Prostate gland (tissue), 2 donors: ENCODE results near the gene JMJD4. TPM values are rescaled to one million over a fixed set of nuclear protein-coding genes. Genes with fewer than 3 reads are reported as not detected.

Experiments used
- DNase-seq: peaks from one replicate; pipeline ENCODE4 v3.0.0-alpha.2; 2019; ENCODE audit warnings: low spot score
- H3K27ac ChIP-seq, 2 donors: fragments of 200-600 bp; sonication (generic); 2 replicates each; pipeline ENCODE4 v1.5.1; 2017 to 2019
- H3K27me3 ChIP-seq: fragments of 200-600 bp; sonication (generic); replicated peaks from 2 replicates; pipeline ENCODE4 v1.5.1; 2019; ENCODE audit not compliant: insufficient read depth
- H3K36me3 ChIP-seq, 2 donors: fragments of 200-600 bp; sonication (generic); 1 replicate in 1 of 2; 2 replicates in 1 of 2; pipeline versions ENCODE4 v1.5.1 to v1.8.1; 2017 to 2019
- H3K4me1 ChIP-seq: fragments of 200-600 bp; sonication (generic); replicated peaks from 2 replicates; pipeline ENCODE4 v1.5.1; 2019
- H3K4me3 ChIP-seq, 2 donors: fragments of 200-600 bp; sonication (generic); 2 replicates each; pipeline ENCODE4 v1.5.1; 2017 to 2019
- H3K9me3 ChIP-seq: fragments of 200-600 bp; sonication (generic); 2 replicates; pipeline ENCODE4 v1.5.1; 2017
- CTCF ChIP-seq, 4 experiments: fragments of 200-600 bp in 2 of 4; fragments of 450-650 bp in 2 of 4; sonication (generic) in 2 of 4; IDR thresholded peaks; 1 replicate in 3 of 4; 2 replicates in 1 of 4; pipeline ENCODE4 v1.5.1; 2016 to 2019; ENCODE audit warnings: antibody characterized with exemption in 4 of 4, mild to moderate bottlenecking in 2 of 4, moderate library complexity in 2 of 4
- POLR2A ChIP-seq: fragments of 450-650 bp; IDR thresholded peaks from one replicate; pipeline ENCODE4 v1.6.1; 2016; ENCODE audit warnings: antibody characterized with exemption, mild to moderate bottlenecking
- POLR2AphosphoS5 ChIP-seq: sonication (generic); formaldehyde crosslinking; IDR thresholded peaks from one replicate; pipeline ENCODE4 v1.6.1; 2017; ENCODE audit warnings: antibody characterized with exemption
- WGBS: methylation state at CpG from one replicate; pipeline ENCODE4 v1.1.5; 2018; 5-methylcytosine and 5-hydroxymethylcytosine counted together
- intact Hi-C: fragments of 100-400 bp; cut with DNase I; formaldehyde crosslinking; loops from one replicate; pipeline ENCODE4 v1.14.2; 2022
- total RNA-seq, 2 donors: library from RNA; depleted of rRNA; stranded (reverse); fragments of >200 nt; gene quantifications; one replicate each; pipeline ENCODE4 v1.1.0, GENCODE V29; 2016

JMJD4 gene
- total RNA-seq, 2 donors from 2014 or later, result 29.8 to 38.3 TPM

GRCh38 chr1:227779685-227780084 is 44.6 kb upstream of the JMJD4 start:
- 91% methylated on average over 7 of the region's 7 CpGs for WGBS
- Histone ChIP-seq H3K9me3 (no peaks in the 10 kb centered on the region), H3K27ac (no peak overlapping the region), H3K36me3 (no peaks in the 10 kb centered on the region), H3K4me1 (no peaks in the 10 kb centered on the region), H3K27me3 (no peaks in the 10 kb centered on the region), H3K4me3 (no peak overlapping the region)
- DNase-seq, result no peak
- intact Hi-C loops, result no loop called here
- TF ChIP-seq CTCF (IDR thresholded peaks at IDR 0.05) (no peak), POLR2AphosphoS5 (no peak), POLR2A (no peak)

- no peaks in the 10 kb centered on the region for H3K27me3 ChIP-seq
- no peak for TF ChIP-seq CTCF (IDR thresholded peaks at IDR 0.05)
- no peaks in the 10 kb centered on the region for H3K4me1 ChIP-seq
- H3K9me3 ChIP-seq, result no peaks in the 10 kb centered on the region
- intact Hi-C loops, result no loop called here
- H3K4me3 ChIP-seq, result no peak overlapping the region
- H3K36me3 ChIP-seq, result no peaks in the 10 kb centered on the region
- no peak overlapping the region for H3K27ac ChIP-seq
- 94% methylated on average over 10 of the region's 10 CpGs for WGBS
- DNase-seq, result no peak
Observed at GRCh38 chr1:227779021-227779441, 43.9 kb upstream of the JMJD4 start.

GRCh38 chr1:227778401-227778947 is 43.4 kb upstream of the JMJD4 start:
- Histone ChIP-seq H3K27me3 (no peaks in the 10 kb centered on the region), H3K4me1 (no peaks in the 10 kb centered on the region), H3K9me3 (no peaks in the 10 kb centered on the region), H3K4me3 (no peak overlapping the region), H3K27ac (no peak overlapping the region), H3K36me3 (no peaks in the 10 kb centered on the region)
- 87% methylated on average over 8 of the region's 8 CpGs for WGBS
- intact Hi-C loops, result no loop called here
- no peak for DNase-seq
- no peak for TF ChIP-seq POLR2A
- TF ChIP-seq POLR2AphosphoS5, result no peak
- TF ChIP-seq CTCF (IDR thresholded peaks at IDR 0.05), result no peak

- Histone ChIP-seq H3K4me1 (no peaks in the 10 kb centered on the region), H3K36me3 (no peaks in the 10 kb centered on the region), H3K4me3 (no peak overlapping the region), H3K27me3 (no peaks in the 10 kb centered on the region), H3K9me3 (no peaks in the 10 kb centered on the region), H3K27ac (no peak overlapping the region)
- TF ChIP-seq CTCF (IDR thresholded peaks at IDR 0.05) (no peak), POLR2A (no peak), POLR2AphosphoS5 (no peak)
- WGBS, result 95% methylated on average over 4 of the region's 4 CpGs
- intact Hi-C loops, result no loop called here
- no peak for DNase-seq
Observed at GRCh38 chr1:227777646-227778045, 42.5 kb upstream of the JMJD4 start.

- TF ChIP-seq POLR2AphosphoS5, result no peak
- TF ChIP-seq POLR2A, result no peak
- no peak for TF ChIP-seq CTCF (IDR thresholded peaks at IDR 0.05)
- Histone ChIP-seq H3K4me1 (no peaks in the 10 kb centered on the region), H3K27me3 (no peaks in the 10 kb centered on the region), H3K9me3 (no peaks in the 10 kb centered on the region), H3K27ac (no peak overlapping the region), H3K36me3 (no peaks in the 10 kb centered on the region), H3K4me3 (no peak overlapping the region)
- DNase-seq, result no peak
- 95% methylated on average over 11 of the region's 11 CpGs for WGBS
- intact Hi-C loops, result no loop called here
Observed at GRCh38 chr1:227777156-227777555, 42.1 kb upstream of the JMJD4 start.
